Measurements from ENCODE around the gene DEPDC5. TPM values are rescaled to one million over a fixed set of nuclear protein-coding genes. Genes with fewer than 3 reads are reported as not detected.

Gene DEPDC5
- total and polyA plus RNA-seq, 10 of the 15 experiments (the other 5 are each of a cell fraction or from before 2014, with no cell fraction given) = 3.0 to 38.9 (median 22.8) TPM

DNA sequence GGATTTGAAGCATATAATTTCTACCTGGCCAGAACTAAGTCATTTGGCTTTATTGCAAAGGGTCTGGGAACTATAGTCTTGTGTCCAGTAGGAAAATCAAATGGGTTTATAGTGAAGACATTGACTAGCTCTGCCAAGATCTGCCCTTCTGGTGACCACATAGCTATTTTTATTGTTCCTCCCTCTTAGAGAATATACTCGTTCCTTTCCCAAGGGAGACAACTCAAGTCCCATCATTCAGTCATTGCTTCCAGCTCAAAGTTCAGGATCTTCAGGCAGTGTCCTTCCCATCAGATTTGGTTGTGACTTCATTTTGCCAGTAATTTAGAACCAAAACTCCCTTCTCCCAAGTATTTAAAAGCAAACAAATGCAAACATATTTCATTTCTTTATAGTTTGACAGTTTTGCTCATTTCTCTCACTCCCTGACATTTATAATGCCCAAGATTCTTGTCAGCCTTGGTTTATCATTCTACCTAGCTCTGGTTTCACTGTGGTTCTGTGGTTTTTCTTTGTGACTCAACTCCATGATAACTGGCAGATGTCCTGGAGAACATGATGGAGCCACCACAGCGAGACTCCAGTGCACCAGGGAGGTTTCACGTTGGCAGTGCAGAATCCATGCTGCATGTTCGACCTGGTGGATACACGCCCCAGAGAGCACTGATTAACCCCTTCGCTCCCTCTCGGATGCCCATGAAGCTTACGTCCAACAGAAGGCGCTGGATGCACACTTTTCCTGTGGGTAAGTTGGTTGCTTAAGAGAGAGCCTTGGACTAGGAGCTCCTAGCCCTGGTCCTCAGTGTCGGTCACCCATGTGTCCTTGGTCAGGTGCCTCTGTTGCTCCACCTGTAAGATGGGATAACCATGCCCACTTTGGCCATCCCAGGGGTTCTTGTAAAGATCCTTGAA lies 64.9 kb downstream of the DEPDC5 start:
- TF ChIP-seq RUNX3 (IDR thresholded peaks at IDR 0.05; ENCODE audit: low read length) = 0 out of 2 replicates have a peak, but pooled peaks have one; percentile 8
- no peak for TF ChIP-seq ZNF622 (IDR thresholded peaks at IDR 0.05)
- CTCF ChIA-PET = interaction anchor here (0.7 to 0.9 kb wide), 2 partner anchors 128 to 153 kb away, joined by 3 to 5 read pairs; no protein-coding TSS in a partner anchor
- Histone ChIP-seq H3K79me2 (ENCODE audit: control insufficient read depth, insufficient read depth, low read length) (no peaks in the 10 kb centered on the region), H2AFZ (ENCODE audit: control insufficient read depth, low read depth, low read length) (no peak overlapping the region), H3K36me3 (ENCODE audit: control insufficient read depth in 2 of 2, insufficient read depth in 2 of 2, low read length in 1 of 2) (peaks cover 25 to 48% of the 10 kb centered on the region in 2 experiments), H3K9ac (ENCODE audit: control insufficient read depth, insufficient read depth, low read length) (no peak overlapping the region), H3K27ac (ENCODE audit: control insufficient read depth, insufficient read depth) (no peak overlapping the region), H3K9me3 (replicated peaks; ENCODE audit: control insufficient read depth, insufficient read depth, low read length) (no peaks in the 10 kb centered on the region), H4K20me1 (ENCODE audit: control insufficient read depth, insufficient read depth) (no peaks in the 10 kb centered on the region), H3K4me1 (ENCODE audit: control insufficient read depth, insufficient read depth, low read length) (no peaks in the 10 kb centered on the region), H3K4me2 (ENCODE audit: control insufficient read depth, insufficient read depth) (no peak overlapping the region), H3K27me3 (replicated peaks in 1 of 2; ENCODE audit: control insufficient read depth in 2 of 2, insufficient read depth in 2 of 2, low read length in 1 of 2) (no peaks in the 10 kb centered on the region), H3K4me3 (no peak overlapping the region)
- RAD21 ChIA-PET (ENCODE audit: unreplicated experiment) = no interaction called here
- SMC1A ChIA-PET (ENCODE audit: uncharacterized antibody, unreplicated experiment) = interaction anchor here (0.8 kb wide), 1 partner anchor 26 kb away, joined by 3 read pairs; no protein-coding TSS in a partner anchor
- in situ Hi-C loops (cut with MboI) = no loop called here
- no TSS peak for BruUV-seq (replicated peaks)
- POLR2A ChIA-PET = interaction anchor here (0.5 kb wide), 1 partner anchor 12 kb away, joined by 3 read pairs; no protein-coding TSS in a partner anchor
- intact Hi-C loops (cut with micrococcal nuclease; ENCODE audit: unreplicated experiment) = no loop called here
- WGBS (ENCODE audit: insufficient coverage, insufficient replicate concordance, low lambda C conversion rate, missing lambda C conversion rate) = 75% methylated on average over 10 of the region's 10 CpGs
- DNase-seq (ENCODE audit: low read depth, low spot score) = no peak
- FAIRE-seq = no peak
- no peak for ATAC-seq

GRCh38 chr22:31820655-31821054 lies 66.8 kb downstream of the DEPDC5 start:
- no peak overlapping the region for H3K4me3 ChIP-seq
- H3K27me3 ChIP-seq (replicated peaks in 1 of 2; ENCODE audit: control insufficient read depth in 2 of 2, insufficient read depth in 2 of 2, low read length in 1 of 2) = no peaks in the 10 kb centered on the region
- SMC1A ChIA-PET (ENCODE audit: uncharacterized antibody, unreplicated experiment) = no interaction called here
- in situ Hi-C loops (cut with MboI) (no loop called here), intact Hi-C loops (cut with micrococcal nuclease; ENCODE audit: unreplicated experiment) (no loop called here)
- BruUV-seq (replicated peaks) = no TSS peak
- whole genome bisulfite sequencing (ENCODE audit: insufficient coverage, insufficient replicate concordance, low lambda C conversion rate, missing lambda C conversion rate) = 59% methylated on average over 3 of the region's 3 CpGs
- ATAC-seq (no peak), DNase-seq (ENCODE audit: low read depth, low spot score) (no peak), FAIRE-seq (no peak)
- RAD21 ChIA-PET (ENCODE audit: unreplicated experiment) = no interaction called here
- peaks cover 22 to 48% of the 10 kb centered on the region in 2 experiments for H3K36me3 ChIP-seq (ENCODE audit: control insufficient read depth in 2 of 2, insufficient read depth in 2 of 2, low read length in 1 of 2)
- POLR2A ChIA-PET = no interaction called here
- H4K20me1 ChIP-seq (ENCODE audit: control insufficient read depth, insufficient read depth) = no peaks in the 10 kb centered on the region
- no peaks in the 10 kb centered on the region for H3K79me2 ChIP-seq (ENCODE audit: control insufficient read depth, insufficient read depth, low read length)
- TF ChIP-seq SP1 (IDR thresholded peaks at IDR 0.05; ENCODE audit: low read depth, low read length) = no peak
- no peak for TF ChIP-seq SPI1 (IDR thresholded peaks at IDR 0.05; ENCODE audit: borderline replicate concordance, insufficient read depth, low read depth, low read length)
- TF ChIP-seq KLF5 (IDR thresholded peaks at IDR 0.05; ENCODE audit: partially characterized antibody) = no peak
- no peak for TF ChIP-seq HDAC6 (IDR thresholded peaks at IDR 0.05; ENCODE audit: unreplicated experiment)
- no peak overlapping the region for H3K27ac ChIP-seq (ENCODE audit: control insufficient read depth, insufficient read depth)
- no peaks in the 10 kb centered on the region for H3K9me3 ChIP-seq (replicated peaks; ENCODE audit: control insufficient read depth, insufficient read depth, low read length)
- H2AFZ ChIP-seq (ENCODE audit: control insufficient read depth, low read depth, low read length) = no peak overlapping the region
- no peaks in the 10 kb centered on the region for H3K4me1 ChIP-seq (ENCODE audit: control insufficient read depth, insufficient read depth, low read length)
- no peak overlapping the region for H3K9ac ChIP-seq (ENCODE audit: control insufficient read depth, insufficient read depth, low read length)
- no peak overlapping the region for H3K4me2 ChIP-seq (ENCODE audit: control insufficient read depth, insufficient read depth)
- CTCF ChIA-PET = no interaction called here
